Ascending aorta (tissue), 2 donors: ENCODE data around the gene PRKACA. TPM values are rescaled to one million over a fixed set of nuclear protein-coding genes. Genes with fewer than 3 reads are reported as not detected.

Experiments
- DNase-seq, 2 donors: peaks; one replicate each; pipeline ENCODE4 v3.0.0-alpha.2; 2019; ENCODE audit warnings: low spot score in 2 of 2
- H3K27ac ChIP-seq, 2 donors: fragments of 200-600 bp; sonication (generic); one replicate each; pipeline ENCODE4 v1.5.1; 2016 to 2017; ENCODE audit warnings: mild to moderate bottlenecking in 1 of 2
- H3K27me3 ChIP-seq: fragments of 200-600 bp; sonication (generic); one replicate; pipeline ENCODE4 v1.5.1; 2017
- H3K36me3 ChIP-seq, 2 donors: fragments of 200-600 bp; sonication (generic); one replicate each; pipeline ENCODE4 v1.5.1; 2016
- H3K4me1 ChIP-seq, 2 donors: fragments of 200-600 bp; sonication (generic); one replicate each; pipeline ENCODE4 v1.5.1; 2016 to 2017; ENCODE audit warnings: mild to moderate bottlenecking in 1 of 2
- H3K4me3 ChIP-seq, 2 donors: fragments of 200-600 bp; sonication (generic); one replicate each; pipeline ENCODE4 v1.5.1; 2016 to 2017; ENCODE audit warnings: mild to moderate bottlenecking in 1 of 2
- H3K9me3 ChIP-seq, 2 donors: fragments of 200-600 bp; sonication (generic); one replicate each; pipeline ENCODE4 v1.5.1; 2016
- CTCF ChIP-seq, 3 experiments: fragments of 200-600 bp in 2 of 3; fragments of 450-650 bp in 1 of 3; sonication (generic) in 2 of 3; IDR thresholded peaks; one replicate each; pipeline ENCODE4 v1.5.1; 2016 to 2019; ENCODE audit warnings: antibody characterized with exemption in 3 of 3, mild to moderate bottlenecking in 1 of 3, moderate library complexity in 1 of 3
- intact Hi-C: fragments of 100-400 bp; cut with DNase I; formaldehyde crosslinking; loops from one replicate; pipeline ENCODE4 v1.15.1; 2023
- total RNA-seq: library from RNA; depleted of rRNA; stranded (reverse); fragments of >200 nt; gene quantifications from one replicate; pipeline ENCODE4 v1.1.0, GENCODE V29; 2016

Gene PRKACA
- total RNA-seq, 1 donor from 2014 or later, result 92.6 TPM

- Histone ChIP-seq H3K36me3 (no peaks in the 10 kb centered on the region), H3K27me3 (no peaks in the 10 kb centered on the region), H3K4me3 (peak overlapping the region; percentile 71 to 96), H3K4me1 (peaks cover 30 to 58% of the 10 kb centered on the region in 2 donors), H3K9me3 (no peaks in the 10 kb centered on the region), H3K27ac (peak overlapping the region; percentile 84 to 85)
- no peak for TF ChIP-seq CTCF (IDR thresholded peaks at IDR 0.05)
- intact Hi-C loops, result loop anchor here (1.0 to 5.0 kb wide), 4 partner anchors 36 to 370 kb away; partner anchors contain the start of genes DCAF15 and RFX1
- no peak for DNase-seq
Observed at GRCh38 chr19:14116918-14117578, 514 bp downstream of the PRKACA start.

GRCh38 chr19:14116525-14116917, 1.0 kb downstream of the PRKACA start:
- peak overlapping the region; percentile 71 to 96 for H3K4me3 ChIP-seq
- no peaks in the 10 kb centered on the region for H3K9me3 ChIP-seq
- no peak for TF ChIP-seq CTCF (IDR thresholded peaks at IDR 0.05)
- no peaks in the 10 kb centered on the region for H3K36me3 ChIP-seq
- H3K27me3 ChIP-seq, result no peaks in the 10 kb centered on the region
- peaks cover 31 to 63% of the 10 kb centered on the region in 2 donors for H3K4me1 ChIP-seq
- no peak for DNase-seq
- intact Hi-C loops, result loop anchor here (2.0 to 5.0 kb wide), 3 partner anchors 36 to 164 kb away; partner anchors contain the start of genes DCAF15 and RFX1
- H3K27ac ChIP-seq, result peak overlapping the region; percentile 84 to 85

GRCh38 chr19:14115756-14116155, 1.8 kb downstream of the PRKACA start:
- intact Hi-C loops, result loop anchor here (2.0 to 5.0 kb wide), 3 partner anchors 35 to 163 kb away; partner anchors contain the start of genes DCAF15 and RFX1
- peaks cover 31 to 67% of the 10 kb centered on the region in 2 donors for H3K4me1 ChIP-seq
- no peak for TF ChIP-seq CTCF (IDR thresholded peaks at IDR 0.05)
- H3K27me3 ChIP-seq, result no peaks in the 10 kb centered on the region
- peak overlapping the region; percentile 84 to 85 for H3K27ac ChIP-seq
- H3K9me3 ChIP-seq, result no peaks in the 10 kb centered on the region
- no peaks in the 10 kb centered on the region for H3K36me3 ChIP-seq
- H3K4me3 ChIP-seq, result peak overlapping the region; percentile 13 to 96
- DNase-seq, result no peak

- TF ChIP-seq CTCF (IDR thresholded peaks at IDR 0.05), result peak; percentile 22 to 52 (median 37)
- DNase-seq, result no peak
- Histone ChIP-seq H3K27me3 (no peaks in the 10 kb centered on the region), H3K27ac (peak overlapping the region; percentile 85 to 90), H3K36me3 (no peaks in the 10 kb centered on the region), H3K9me3 (no peaks in the 10 kb centered on the region), H3K4me1 (peaks cover 31 to 72% of the 10 kb centered on the region in 2 donors), H3K4me3 (peak overlapping the region in 1 of 2 donors; percentile 6)
- intact Hi-C loops, result loop anchor here (5.0 kb wide), 2 partner anchors 108 to 163 kb away; partner anchors contain the start of genes DCAF15 and RFX1
Observed at GRCh38 chr19:14114854-14115253, 2.7 kb downstream of the PRKACA start.

GRCh38 chr19:14114439-14114838, 3.1 kb downstream of the PRKACA start:
- H3K27ac ChIP-seq, result peak overlapping the region; percentile 85 to 90
- no peaks in the 10 kb centered on the region for H3K36me3 ChIP-seq
- H3K9me3 ChIP-seq, result no peaks in the 10 kb centered on the region
- H3K27me3 ChIP-seq, result no peaks in the 10 kb centered on the region
- no peak for TF ChIP-seq CTCF (IDR thresholded peaks at IDR 0.05)
- peaks cover 29 to 69% of the 10 kb centered on the region in 2 donors for H3K4me1 ChIP-seq
- intact Hi-C loops, result no loop called here
- peak overlapping the region in 1 of 2 donors; percentile 6 for H3K4me3 ChIP-seq
- no peak for DNase-seq
